NCI-H1048 (cell line): ENCODE results near the gene ABI3BP.
"Not testable (repeated sequence)": the region's sequence is repeated elsewhere in the genome, so short reads cannot be mapped to it uniquely, and the experiment has no call there.

ENCODE experiments used
- DNase-seq: peaks from one replicate; lab custom pipeline; 2025; lab: John Stamatoyannopoulos, UW

The ABI3BP gene

GRCh38 chr3:100981164-100981911 lies 11.9 kb downstream of the ABI3BP start:
- no peak for DNase-seq

GRCh38 chr3:100978011-100978659 lies 15.1 kb downstream of the ABI3BP start:
- DNase-seq = no peak

DNA sequence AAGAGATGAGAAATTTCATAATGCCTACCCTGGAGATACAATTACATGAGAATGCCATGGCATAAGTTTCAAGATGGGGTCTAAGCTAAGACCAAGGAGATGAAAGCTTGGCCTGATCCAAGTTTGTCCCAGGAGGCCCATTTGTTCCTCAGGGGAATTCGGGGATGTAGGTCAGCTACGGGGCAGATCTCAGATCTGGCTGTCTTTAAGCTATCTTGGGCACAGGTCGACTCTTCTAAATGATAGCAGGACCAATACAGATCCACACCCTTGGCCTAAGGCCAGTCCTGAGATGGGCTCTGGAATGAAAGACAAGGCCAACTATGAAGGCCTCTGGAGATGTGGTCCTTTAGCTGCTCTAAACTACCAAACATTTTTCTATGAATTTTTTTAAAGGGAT lies 16.6 kb downstream of the ABI3BP start:
- no peak for DNase-seq

- no peak for DNase-seq
Observed at GRCh38 chr3:100975714-100976113, 17.5 kb downstream of the ABI3BP start.

DNA sequence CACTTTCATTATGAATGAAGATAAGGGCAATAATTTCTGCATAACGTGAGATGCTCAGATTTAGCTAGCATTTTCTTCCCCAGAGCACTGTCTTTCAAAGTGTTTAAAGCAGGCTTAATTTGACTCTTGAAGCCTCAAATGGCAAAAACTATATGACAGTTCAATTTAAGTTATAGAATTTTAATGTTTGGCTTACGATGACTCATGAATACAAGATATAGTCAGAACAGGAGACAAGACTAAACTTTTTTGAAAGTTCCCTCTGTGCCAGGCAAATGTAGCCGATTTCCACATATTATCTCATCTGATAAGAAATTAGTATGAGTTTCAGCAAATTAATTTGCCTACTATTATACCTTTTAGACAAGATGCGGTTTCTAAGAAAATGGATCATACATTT lies 19.6 kb downstream of the ABI3BP start:
- no peak for DNase-seq

- no peak for DNase-seq
Observed at GRCh38 chr3:100972867-100973266, 20.4 kb downstream of the ABI3BP start.

GRCh38 chr3:100972301-100972844 lies 20.8 kb downstream of the ABI3BP start:
- DNase-seq = no peak

- DNase-seq = no peak
Observed at GRCh38 chr3:100971798-100972197, 21.4 kb downstream of the ABI3BP start.

DNA sequence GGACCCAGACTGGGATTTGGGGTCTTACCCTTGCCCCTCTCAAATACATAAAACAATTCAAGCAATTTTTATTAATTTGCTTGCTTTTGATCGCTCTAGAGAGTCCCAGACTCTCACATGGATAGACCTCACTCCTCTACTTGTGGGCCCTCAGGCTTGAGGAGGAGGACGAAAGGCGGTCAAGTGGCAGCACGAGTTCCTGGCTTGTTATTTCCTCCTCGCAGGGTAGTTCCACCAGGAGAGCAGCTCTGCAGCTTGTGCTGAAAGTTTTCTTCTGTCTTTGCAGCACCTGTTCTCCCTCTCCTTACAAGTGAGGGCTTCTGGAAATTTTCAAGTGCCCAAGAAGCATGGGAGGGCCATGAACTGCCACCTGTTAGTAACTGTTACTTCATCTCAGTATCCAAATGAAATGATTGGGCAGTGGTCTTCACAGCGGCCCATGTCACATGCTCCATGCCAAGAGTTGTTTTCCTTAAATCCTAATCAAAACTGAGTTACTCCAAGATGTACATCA lies 22.7 kb downstream of the ABI3BP start:
- no peak for DNase-seq

DNA sequence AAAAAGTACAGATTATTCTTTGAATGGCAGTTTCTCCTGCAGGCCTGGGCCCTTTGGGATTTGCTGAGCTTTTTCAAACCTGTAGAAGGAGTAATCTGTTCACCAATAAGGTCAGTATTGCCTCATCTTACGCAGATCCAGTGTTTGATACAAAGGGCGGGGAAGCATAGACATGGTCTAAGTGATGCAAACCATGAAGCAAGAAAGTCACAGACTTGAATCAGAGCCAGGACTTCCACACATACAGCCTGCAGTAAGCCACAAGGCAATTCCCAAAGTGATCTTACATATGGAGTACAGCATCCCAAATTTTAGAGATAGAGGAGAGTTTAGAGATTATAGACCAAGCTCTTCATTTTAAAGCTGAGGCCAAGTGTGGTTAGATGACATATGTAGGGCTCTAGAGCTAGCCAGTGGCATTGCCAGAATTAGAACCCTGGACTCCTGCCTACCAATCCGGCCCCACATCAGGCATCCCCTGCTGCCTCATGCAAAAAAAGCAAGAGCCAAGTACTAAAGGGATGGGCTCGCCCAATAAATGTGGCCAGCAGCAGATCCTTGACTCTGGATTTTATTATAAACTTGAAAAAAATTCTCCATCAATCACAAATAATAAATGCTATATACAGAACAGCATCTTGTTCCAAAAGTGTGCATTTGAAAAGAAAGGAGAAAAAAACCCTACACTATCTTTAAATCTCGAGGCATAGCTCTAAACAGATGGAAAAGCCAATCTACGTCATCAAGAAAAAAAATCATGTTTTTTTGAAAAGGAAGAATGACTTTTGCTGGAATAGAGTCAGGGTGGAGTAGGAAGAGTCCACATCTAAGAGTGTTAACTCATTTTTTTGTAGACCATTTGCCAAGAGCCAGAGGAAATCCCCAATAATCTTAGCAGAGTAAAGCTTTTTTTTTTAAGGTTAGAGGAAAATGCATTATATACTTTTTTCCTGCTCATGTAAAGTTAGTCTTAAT lies 24.0 kb downstream of the ABI3BP start:
- no peak for DNase-seq

- DNase-seq = no peak
Observed at GRCh38 chr3:100966807-100967206, 26.4 kb downstream of the ABI3BP start.

- DNase-seq = no peak
Observed at GRCh38 chr3:100966049-100966491, 27.2 kb downstream of the ABI3BP start.

- DNase-seq = no peak
Observed at GRCh38 chr3:100963041-100963440, 30.2 kb downstream of the ABI3BP start.

DNA sequence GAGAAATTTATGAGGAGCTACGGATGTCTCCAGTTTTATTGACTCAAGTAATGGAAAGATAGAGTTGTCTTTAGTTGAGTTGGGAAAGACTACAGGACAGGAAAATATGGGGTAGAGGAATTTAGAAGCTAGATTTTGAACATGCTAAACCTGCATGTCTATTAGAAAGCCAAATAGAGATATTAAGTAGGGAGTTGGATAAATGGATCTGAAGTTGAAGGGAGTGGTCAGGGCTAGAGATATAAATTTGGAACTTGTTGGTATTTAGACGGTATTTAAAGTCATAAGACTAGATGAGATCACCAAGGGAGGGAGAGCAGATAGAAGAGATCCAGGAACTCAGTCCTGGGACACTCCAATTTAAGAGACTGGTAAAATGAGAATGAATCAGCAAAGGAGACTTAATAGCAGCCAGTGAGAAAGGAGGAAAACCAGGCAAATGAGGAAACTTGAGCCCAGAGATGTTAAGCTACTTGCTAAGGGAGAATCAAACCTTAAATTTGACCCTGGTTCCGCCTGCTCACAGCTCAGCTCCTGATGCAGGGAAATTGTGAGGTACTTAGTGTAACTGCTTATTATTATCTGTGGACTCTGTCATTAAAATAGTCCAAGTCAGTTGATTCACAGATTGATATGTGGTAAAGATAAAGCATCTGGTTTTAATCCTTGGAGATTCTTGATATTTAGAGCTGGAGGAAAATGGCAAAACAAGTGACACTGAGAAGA lies 35.8 kb downstream of the ABI3BP start:
- no peak for DNase-seq

- no peak for DNase-seq
Observed at GRCh38 chr3:100956276-100956675, 36.9 kb downstream of the ABI3BP start.

DNA sequence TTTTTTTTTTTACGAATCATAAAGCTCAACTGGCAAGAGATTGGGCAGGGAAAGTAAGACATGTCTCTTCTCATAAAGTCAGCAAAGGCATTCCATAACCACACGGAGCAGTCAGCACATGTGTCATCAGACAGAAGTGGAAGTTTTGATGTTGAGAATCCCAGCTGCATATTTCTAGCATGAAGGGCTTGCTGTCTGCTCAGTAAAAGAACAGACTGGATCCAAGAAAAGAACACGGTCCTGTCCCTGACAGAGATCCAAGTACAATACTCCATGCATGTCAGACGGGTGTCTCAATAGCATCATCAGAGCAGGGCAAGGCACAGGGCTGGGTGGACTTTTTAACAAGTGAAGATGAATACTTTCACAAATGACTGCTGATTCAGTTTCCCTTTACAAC lies 38.2 kb downstream of the ABI3BP start:
- DNase-seq = no peak

DNA sequence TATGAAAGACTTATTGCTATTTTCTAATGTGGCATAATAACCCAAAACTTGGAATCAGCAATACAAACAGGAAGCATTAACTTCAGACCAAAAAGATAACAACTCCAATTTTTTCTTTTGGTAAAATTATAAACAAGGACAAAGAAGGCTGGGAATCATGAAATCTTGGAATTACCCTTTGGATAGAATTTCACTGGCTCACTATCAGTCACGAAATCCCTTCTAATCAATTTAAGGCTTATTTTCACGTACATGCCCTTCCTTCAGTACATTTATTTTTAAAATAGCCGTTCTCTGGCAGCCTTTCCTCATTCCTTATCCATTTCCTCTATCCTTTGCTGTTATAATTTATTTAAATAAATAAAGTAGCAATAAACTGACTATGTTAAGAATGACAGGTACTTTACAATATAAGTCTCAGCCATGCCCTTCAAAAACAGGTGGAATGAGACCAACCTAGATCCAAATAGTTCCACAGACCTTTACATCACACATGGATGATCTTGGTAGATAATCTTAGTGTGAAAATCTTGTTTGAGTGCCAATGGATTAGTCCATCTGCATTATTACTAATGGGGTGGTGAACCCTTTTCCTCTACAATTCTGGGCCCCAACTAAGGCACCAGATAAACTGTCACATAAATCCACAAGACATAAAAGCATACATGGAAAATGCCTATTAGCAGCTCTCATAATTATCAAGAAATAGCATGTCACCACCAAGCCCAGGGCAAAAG lies 38.9 kb downstream of the ABI3BP start:
- no peak for DNase-seq

GRCh38 chr3:100953103-100953502 lies 40.1 kb downstream of the ABI3BP start:
- no peak for DNase-seq

- DNase-seq = no peak
Observed at GRCh38 chr3:100947119-100947518, 46.1 kb downstream of the ABI3BP start.

DNA sequence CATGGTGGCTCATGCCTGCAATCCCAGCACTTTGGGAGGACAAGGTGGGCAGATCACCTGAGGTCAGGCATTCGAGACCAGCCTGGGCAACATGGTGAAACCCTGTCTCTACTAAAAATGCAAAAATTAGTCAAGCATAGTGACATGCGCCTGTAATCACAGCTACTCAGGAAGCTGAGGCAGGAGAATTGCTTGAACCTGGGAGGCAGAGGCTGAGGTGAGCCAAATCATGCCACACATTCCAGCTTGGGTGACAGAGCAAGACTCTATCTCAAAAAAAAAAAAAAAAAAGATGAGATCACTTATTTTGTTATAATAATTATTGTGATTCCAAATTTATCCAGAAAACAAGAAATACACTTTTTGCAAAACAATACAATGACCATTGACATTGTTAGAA lies 47.1 kb downstream of the ABI3BP start:
- not testable (repeated sequence) for DNase-seq

DNA sequence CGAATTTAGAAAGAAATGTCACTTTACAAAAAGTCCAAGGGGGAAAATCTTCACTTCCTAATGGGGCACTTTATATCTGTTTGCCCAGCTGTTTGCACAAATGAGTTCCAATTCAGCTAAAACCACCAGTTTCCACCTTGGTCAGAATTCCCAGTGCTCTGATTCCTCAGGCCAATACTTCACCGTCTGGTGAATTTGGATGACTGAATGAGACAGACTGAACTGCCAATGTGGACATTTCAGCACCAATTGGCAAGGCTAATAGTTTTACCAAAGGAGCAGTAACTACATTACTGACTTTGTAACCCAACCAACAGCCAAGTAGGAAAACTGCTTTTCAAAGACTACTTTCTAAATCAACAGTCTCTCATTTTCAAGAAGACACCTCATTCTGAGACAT lies 51.8 kb downstream of the ABI3BP start:
- no peak for DNase-seq
